ENCODE data around the gene CLEC4G.

The CLEC4G gene

DNA sequence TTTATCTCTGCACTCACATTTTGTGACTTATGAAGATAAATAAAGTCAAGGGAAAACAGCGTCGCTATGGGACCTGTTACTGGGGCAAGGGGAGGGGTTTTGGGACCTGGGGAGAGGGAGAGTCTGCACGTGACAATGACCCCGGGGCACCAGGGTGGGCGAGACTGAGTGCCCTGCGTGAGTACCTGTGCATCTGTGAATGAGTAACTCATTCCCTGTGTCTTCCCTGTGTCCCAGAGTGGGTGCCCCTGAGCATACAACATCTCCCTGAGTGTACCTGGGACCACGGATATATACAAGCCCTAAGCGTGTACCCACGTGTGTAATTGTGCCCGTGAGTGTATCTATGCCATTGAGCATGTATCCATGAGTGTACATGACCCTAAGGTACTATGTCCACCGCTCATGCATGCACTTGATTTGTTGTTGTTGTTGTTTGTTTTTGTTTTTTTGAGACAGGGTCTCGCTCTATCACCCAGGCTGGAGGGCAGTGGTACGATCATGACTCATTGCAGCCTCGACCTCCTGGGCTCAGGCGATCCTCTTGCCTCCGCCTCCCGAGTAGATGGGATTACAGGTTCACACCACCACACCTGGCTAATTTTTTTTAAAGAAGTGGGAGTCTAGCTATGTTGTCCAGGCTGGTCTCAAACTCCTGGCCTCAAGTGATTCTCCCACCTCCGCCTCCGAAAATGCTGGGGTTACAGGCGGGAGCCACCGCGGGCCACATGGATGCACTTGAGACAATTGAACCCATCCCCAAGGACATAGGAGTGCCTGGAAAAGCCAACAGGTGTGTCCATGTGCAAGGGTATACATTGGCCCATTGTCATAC is 51.9 kb downstream of the CLEC4G start:
- Histone ChIP-seq H3K9ac (ENCODE audit: low read length) (peak overlapping the region; percentile 93), H3K4me2 (ENCODE audit: low read depth, low read length, poor library complexity, severe bottlenecking) (peak overlapping the region; percentile 76), H3K27me3 (ENCODE audit: low read length) (no peaks in the 10 kb centered on the region), H3K4me3 (ENCODE audit: insufficient read depth, low read length, poor library complexity, severe bottlenecking) (peak overlapping the region; percentile 38), H3K9me3 (ENCODE audit: insufficient read depth, low read length) (no peaks in the 10 kb centered on the region), H3F3A (ENCODE audit: insufficient read depth) (no peaks in the 10 kb centered on the region), H3K9me2 (replicated peaks; ENCODE audit: insufficient read depth, low read length) (no peaks in the 10 kb centered on the region), H3K79me2 (ENCODE audit: insufficient read depth, low read length) (0 out of 2 replicates have a peak, but pooled peaks cover 6% of the 10 kb centered on the region), H4K20me1 (ENCODE audit: low read depth, low read length) (no peaks in the 10 kb centered on the region), H3K27ac (ENCODE audit: low read depth, low read length) (no peak overlapping the region), H2AFZ (ENCODE audit: low read depth, low read length, severe bottlenecking) (peak overlapping the region; percentile 90), H3K36me3 (ENCODE audit: low read length) (no peaks in the 10 kb centered on the region)
- TF ChIP-seq EZH2phosphoT487 (conservative IDR thresholded peaks at IDR 0.05; ENCODE audit: low read length): no peak
- TF ChIP-seq, protein P1, sequence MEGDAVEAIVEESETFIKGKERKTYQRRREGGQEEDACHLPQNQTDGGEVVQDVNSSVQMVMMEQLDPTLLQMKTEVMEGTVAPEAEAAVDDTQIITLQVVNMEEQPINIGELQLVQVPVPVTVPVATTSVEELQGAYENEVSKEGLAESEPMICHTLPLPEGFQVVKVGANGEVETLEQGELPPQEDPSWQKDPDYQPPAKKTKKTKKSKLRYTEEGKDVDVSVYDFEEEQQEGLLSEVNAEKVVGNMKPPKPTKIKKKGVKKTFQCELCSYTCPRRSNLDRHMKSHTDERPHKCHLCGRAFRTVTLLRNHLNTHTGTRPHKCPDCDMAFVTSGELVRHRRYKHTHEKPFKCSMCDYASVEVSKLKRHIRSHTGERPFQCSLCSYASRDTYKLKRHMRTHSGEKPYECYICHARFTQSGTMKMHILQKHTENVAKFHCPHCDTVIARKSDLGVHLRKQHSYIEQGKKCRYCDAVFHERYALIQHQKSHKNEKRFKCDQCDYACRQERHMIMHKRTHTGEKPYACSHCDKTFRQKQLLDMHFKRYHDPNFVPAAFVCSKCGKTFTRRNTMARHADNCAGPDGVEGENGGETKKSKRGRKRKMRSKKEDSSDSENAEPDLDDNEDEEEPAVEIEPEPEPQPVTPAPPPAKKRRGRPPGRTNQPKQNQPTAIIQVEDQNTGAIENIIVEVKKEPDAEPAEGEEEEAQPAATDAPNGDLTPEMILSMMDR (IDR thresholded peaks at IDR 0.05; ENCODE audit: insufficient read depth, low read length, poor library complexity, severe bottlenecking): no peak

DNA sequence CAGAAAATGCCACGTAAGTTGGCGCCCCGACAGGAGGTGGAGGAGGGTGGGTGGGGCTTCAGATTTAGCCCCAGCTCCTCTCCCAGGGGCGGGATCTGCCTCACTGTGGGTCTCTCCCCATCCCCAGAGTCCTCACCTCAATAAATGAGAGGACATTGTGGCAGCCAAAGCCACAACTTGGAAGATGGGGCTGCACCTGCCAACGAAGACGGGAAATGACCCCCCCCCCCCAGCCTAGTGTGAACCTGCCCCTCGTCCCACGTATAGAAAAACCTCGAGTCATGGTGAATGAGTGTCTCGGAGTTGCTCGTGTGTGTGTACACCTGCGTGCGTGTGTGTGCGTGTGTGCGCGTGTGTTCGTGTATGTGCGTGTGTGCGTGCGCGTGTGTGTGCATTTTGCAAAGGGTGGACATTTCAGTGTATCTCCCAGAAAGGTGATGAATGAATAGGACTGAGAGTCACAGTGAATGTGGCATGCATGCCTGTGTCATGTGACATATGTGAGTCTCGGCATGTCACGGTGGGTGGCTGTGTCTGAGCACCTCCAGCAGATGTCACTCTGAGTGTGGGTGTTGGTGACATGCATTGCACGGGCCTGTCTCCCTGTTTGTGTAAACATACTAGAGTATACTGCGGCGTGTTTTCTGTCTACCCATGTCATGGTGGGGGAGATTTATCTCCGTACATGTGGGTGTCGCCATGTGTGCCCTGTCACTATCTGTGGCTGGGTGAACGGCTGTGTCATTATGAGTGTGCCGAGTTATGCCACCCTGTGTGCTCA is 52.7 kb downstream of the CLEC4G start:
- H3K9me2 ChIP-seq (replicated peaks; ENCODE audit: insufficient read depth, low read length): no peaks in the 10 kb centered on the region
- TF ChIP-seq EZH2phosphoT487 (conservative IDR thresholded peaks at IDR 0.05; ENCODE audit: low read length): no peak
- TF ChIP-seq, protein P1 (IDR thresholded peaks at IDR 0.05; ENCODE audit: insufficient read depth, low read length, poor library complexity, severe bottlenecking): peak; percentile 37
- no peaks in the 10 kb centered on the region for H3F3A ChIP-seq (ENCODE audit: insufficient read depth)
- no peaks in the 10 kb centered on the region for H3K9me3 ChIP-seq (ENCODE audit: insufficient read depth, low read length)
- no peak overlapping the region for H3K9ac ChIP-seq (ENCODE audit: low read length)
- no peak overlapping the region for H2AFZ ChIP-seq (ENCODE audit: low read depth, low read length, severe bottlenecking)
- H4K20me1 ChIP-seq (ENCODE audit: low read depth, low read length): no peaks in the 10 kb centered on the region
- no peaks in the 10 kb centered on the region for H3K27me3 ChIP-seq (ENCODE audit: low read length)
- no peak overlapping the region for H3K4me2 ChIP-seq (ENCODE audit: low read depth, low read length, poor library complexity, severe bottlenecking)
- H3K4me3 ChIP-seq (ENCODE audit: insufficient read depth, low read length, poor library complexity, severe bottlenecking): no peak overlapping the region
- H3K27ac ChIP-seq (ENCODE audit: low read depth, low read length): no peak overlapping the region
- H3K79me2 ChIP-seq (ENCODE audit: insufficient read depth, low read length): 0 out of 2 replicates have a peak, but pooled peaks cover 6% of the 10 kb centered on the region
- no peaks in the 10 kb centered on the region for H3K36me3 ChIP-seq (ENCODE audit: low read length)

Data from SU-DHL-6 (cell line).